Activated gamma-delta T cell treated with anti-CD3 and anti-CD28 coated beads, Interleukin-2, amount 50 U/mL, for 16 hours (primary cell): Measurements from ENCODE around the gene ZNF692.
A peak's percentile ranks its signal among the peaks of the same experiment; 100 is the strongest.
"Not testable (repeated sequence)": the region's sequence is repeated elsewhere in the genome, so short reads cannot be mapped to it uniquely, and the experiment has no call there.

ENCODE experiments used
- DNase-seq: peaks from one replicate; pipeline ENCODE4 v3.0.0-alpha.2; 2020; ENCODE audit warnings: low read depth

ZNF692 gene

GRCh38 chr1:248848602-248849001, 10.3 kb downstream of the ZNF692 start:
- DNase-seq: no peak

GRCh38 chr1:248847956-248848561, 10.8 kb downstream of the ZNF692 start:
- DNase-seq: no peak

GRCh38 chr1:248847181-248847955, 11.5 kb downstream of the ZNF692 start:
- DNase-seq: no peak

GRCh38 chr1:248844526-248844925, 14.4 kb downstream of the ZNF692 start:
- no peak for DNase-seq

- DNase-seq: no peak
These were observed 15.2 kb downstream of the ZNF692 start for GRCh38 chr1:248843687-248844086.

- no peak for DNase-seq
These were observed 16.0 kb downstream of the ZNF692 start for GRCh38 chr1:248842781-248843331.

GRCh38 chr1:248841702-248842395, 17.0 kb downstream of the ZNF692 start:
- no peak for DNase-seq

- DNase-seq: no peak
These were observed 17.9 kb downstream of the ZNF692 start for GRCh38 chr1:248840946-248841345.

GRCh38 chr1:248839168-248839555, 19.7 kb downstream of the ZNF692 start:
- no peak for DNase-seq

GRCh38 chr1:248838357-248839167, 20.3 kb downstream of the ZNF692 start:
- peak; percentile 65 for DNase-seq

- DNase-seq: peak; percentile 88
These were observed 21.0 kb downstream of the ZNF692 start, which contains the start of gene ZNF672 for GRCh38 chr1:248837781-248838356. ZNF672 (plus strand) TSS chr1:248838224; CDS start chr1:248847275, 9,051 bp downstream.

- DNase-seq: no peak
These were observed 21.7 kb downstream of the ZNF692 start for GRCh38 chr1:248837045-248837780.

GRCh38 chr1:248834343-248834940, 24.4 kb downstream of the ZNF692 start:
- DNase-seq: no peak

- no peak for DNase-seq
These were observed 27.0 kb downstream of the ZNF692 start for GRCh38 chr1:248831842-248832241.

GRCh38 chr1:248830718-248831017, 28.2 kb downstream of the ZNF692 start:
- not testable (repeated sequence) for DNase-seq

GRCh38 chr1:248828845-248829244, 30.0 kb downstream of the ZNF692 start:
- DNase-seq: no peak

GRCh38 chr1:248825909-248826760, 32.8 kb downstream of the ZNF692 start, which contains the start of gene SH3BP5L:
SH3BP5L (minus strand) TSS chr1:248825915; CDS start chr1:248824935, 980 bp downstream.
- peak; percentile 83 for DNase-seq

- DNase-seq: no peak
These were observed 33.3 kb downstream of the ZNF692 start for GRCh38 chr1:248825573-248825908.

GRCh38 chr1:248825136-248825535, 33.7 kb downstream of the ZNF692 start:
- no peak for DNase-seq

- DNase-seq: no peak
These were observed 34.2 kb downstream of the ZNF692 start for GRCh38 chr1:248824701-248825100.
